NCI-H187 treated with DMSO at 0.1 percent for 48 hours (cell line): ENCODE measurements around the gene IGF1R.
"Not testable (repeated sequence)": the region's sequence is repeated elsewhere in the genome, so short reads cannot be mapped to it uniquely, and the experiment has no call there.

Experiments used
- DNase-seq: peaks from one replicate; lab custom pipeline; 2025; lab: John Stamatoyannopoulos, UW

Gene IGF1R

DNA sequence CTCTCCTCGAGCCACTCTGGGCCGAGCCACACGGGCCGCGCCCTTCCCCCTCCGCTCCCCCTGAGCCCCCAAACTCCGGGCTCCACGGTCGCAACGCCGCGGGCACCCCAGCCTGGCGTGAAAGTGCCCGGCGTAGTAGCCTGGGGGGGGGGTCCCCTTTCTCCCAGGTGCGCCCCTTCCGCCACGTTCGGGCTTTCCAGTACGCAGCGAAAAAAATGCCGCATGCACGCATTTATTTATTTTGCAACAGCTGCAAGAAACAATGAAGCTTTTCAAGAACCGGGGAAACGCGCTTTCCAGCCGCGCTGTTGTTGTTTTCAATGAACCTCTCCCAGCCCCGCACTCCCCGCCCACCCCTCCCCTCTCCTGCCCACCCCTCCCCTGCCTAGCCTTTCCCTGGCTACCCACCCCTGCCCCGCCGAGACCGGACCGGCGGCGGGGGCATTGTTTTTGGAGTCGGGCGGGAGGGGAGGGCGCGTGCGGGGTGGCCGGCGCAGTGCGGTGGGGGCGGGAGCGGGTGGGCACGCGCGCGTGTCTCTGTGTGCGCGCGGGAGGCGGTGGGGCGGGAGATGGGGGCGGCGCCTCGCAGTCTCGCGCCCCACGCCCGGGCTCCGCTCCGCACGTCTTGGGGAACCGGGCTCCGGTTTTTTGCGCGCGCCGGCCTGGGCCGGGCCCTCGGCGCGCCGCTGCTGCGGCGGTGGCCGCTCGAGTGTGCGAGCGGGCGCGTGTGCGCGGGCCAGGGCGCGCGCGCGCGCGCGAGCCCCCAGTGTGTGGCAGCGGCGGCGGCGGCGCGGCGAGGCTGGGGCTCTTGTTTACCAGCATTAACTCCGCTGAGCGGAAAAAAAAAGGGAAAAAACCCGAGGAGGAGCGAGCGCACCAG is at the start of gene IGF1R:
Gene IGF1R, plus strand, starts transcription at position 766 of the 880 bp plus-strand sequence. CDS start 1,043 bp downstream, outside the sequence.
- peak; percentile 44 for DNase-seq

DNA sequence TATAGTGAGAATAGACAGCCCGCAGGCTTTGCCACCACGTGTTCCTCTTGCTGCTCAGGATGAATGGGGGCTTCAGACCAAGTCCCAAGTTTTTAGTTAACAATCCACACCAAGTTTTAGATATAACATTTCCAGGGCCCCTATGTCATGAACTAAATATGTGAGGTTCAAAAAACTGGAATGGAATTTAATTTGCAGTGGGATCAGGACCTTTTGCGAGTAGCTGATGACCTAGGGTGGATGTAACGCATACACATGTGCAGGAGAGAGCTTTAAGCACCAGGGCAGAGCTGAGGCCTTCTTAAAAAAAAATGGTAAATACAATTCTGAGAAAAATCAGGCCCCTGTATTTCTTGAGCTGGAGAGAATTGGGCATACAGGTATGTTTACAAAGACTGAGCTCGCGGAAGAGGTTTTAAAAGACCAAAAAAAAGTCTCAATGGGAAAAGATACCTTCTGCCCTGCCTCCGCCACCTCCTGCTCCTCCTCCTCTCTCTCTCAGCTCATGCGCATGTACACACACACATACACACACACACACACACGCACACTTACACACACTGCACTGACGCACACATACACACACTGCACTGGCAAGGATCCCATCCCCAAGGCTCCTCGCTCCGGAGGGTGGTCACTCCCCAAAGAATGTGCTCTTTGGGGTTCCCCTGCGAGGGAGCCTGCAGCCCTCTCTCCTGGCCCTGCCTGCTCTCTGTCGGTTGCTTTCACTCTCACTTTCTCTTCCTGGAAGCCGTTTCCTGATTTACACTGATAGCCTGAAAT is 48.2 kb upstream of the IGF1R start:
- no peak for DNase-seq

DNA sequence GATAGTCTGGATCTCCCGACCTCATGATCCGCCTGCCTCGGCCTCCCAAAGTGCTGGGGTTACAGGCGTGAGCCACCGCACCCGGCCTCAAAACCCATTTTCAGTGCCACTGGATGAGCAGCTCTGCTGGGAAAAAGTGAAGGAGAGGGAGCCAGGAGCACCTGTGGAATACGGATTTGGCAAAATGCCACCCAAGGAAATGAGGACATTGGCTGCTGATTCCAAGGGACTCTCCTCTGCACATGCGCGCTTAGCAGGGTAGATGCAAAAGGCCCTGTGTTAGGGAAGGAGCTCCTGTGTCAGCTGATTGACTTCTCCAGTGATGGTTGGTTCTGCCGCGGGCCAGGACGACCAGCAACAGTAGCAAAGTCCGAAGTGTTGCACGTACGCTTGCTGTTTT is 43.4 kb upstream of the IGF1R start:
- DNase-seq: no peak

DNA sequence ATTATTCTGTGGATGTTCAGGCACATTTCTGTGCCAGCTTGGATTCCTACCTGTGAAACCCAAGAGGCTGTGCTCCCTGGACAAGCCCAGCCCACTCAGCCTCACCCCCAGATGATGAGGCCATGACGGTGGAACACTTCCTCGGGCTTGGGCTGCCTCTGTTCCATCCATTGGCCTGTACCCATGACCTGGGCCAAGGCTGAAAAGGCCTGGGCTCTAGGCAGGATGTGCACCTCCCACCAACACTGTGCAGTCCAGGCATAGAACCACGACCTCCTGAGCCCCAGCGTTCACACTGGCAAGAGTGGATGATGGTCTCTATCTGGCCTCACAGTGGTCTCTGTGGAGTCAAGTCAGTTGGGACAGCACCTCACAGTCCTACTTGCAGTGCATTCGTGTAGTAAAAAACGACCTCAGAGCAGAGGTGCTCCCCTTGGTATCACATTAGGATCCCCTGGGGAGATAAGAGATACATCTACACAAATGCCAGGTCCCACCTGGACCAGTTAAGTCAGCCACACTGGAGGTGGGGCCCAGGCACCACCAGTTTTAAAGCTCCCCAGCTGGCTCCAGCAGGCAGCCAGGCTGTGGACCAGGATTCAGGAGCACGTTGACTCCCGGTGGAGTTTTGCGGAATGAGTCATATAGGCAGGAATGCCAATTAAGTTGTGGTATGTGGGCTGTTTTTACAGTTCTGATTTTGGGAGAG is 39.0 kb upstream of the IGF1R start:
- DNase-seq: no peak

DNA sequence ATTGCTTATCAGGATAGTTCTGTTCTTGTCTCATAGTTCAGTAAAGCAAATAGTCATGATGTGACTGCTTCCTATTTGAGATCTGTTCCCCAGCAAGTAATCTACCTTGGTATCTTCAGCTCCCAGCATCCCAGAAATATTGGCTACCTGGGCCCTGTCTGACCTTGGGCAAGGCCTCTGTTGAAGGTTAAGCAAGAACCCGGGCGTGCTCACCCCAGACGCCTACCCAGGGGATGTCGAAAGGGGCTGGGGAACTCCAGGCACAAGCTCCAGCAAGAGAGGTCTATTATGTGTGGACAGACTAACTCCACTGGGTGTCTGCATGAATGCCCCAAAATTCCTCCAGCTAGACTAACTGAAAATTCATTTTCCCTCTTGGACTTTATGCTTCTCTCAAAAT is 37.3 kb upstream of the IGF1R start:
- no peak for DNase-seq

DNA sequence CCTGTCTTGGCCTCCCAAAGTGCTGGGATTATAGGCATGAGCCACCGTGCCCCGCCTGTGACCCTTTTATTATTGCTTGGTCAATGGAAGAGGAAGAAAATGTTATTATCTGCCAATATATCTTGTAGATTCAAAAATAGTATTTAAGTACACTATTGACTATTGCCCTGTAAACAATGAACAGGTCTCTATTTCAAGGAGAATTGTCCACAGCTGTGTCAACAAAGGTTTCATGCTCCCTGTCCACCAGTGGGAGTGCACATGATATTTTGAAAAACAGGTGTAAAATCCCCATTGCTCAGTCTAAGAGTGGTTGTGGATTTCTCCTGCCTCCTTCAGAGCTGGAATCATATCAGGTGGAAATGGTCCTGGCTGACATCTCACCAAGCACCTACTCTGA is 36.5 kb upstream of the IGF1R start:
- no peak for DNase-seq

DNA sequence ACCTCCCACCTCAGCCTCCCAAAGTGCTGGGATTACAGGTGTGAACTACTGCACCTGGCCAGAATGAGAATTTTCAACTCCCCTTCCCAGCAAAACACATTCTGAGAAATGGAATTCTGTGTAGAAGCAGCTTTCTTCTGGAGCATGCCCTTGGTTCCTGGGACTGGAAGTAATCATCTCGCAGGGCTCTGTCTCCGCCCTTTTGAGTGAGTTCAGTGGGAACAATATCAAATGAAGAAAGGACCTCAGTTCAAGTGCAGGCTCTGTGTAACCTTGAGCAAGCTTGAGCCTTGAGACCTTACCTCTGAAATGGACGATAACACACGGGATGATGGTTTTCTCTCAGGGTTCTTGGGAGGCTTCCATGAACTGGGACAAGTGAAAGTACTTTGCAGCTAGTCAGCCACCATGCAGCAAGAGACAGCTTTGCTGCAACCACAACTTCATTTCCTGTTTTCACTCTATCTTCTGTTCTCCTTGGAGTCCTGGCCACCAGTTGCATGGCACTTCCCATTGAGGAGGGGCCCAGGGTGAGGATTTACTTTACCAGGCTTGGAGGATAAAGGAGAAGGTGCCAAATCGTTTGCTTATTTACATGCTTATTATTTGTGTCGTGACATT is 35.7 kb upstream of the IGF1R start:
- no peak for DNase-seq

DNA sequence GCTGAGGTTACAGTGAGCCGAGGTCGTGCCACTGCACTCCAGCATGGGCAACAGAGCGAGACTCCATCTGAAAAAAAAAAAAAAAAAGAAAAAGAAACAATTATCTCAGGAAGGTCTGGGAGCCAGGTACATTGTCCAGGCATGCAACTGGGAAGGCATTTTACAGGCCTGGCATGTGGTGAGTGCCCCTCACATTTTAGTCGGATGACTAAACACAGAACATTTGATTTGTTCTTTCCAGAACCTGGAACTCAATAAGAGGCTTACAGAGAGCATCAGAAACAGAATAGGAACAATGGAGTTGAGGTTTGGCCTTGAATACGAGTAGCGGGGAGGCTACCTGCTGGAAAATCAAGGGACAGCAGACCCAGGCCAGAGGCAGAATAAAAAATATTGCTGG is 33.7 kb upstream of the IGF1R start:
- no peak for DNase-seq

DNA sequence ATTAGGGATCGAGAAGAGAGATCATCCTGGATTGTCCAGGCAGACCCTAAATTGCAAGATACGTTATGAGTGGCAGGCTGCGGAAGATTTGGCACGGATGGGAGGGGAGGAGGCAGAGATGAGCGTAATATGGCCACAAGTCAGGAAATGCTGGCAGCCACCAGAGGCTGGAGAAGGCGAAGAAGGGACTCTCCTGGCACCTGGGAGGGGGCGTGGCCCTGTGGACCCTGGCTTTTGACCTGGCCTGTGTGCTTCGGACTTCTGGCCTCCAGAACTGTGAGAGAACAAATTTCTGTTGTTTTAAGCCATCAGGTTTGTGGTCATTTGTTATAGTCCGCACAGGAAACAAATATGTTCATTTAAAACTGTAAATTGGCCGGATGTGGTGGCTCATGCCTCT is 31.9 kb upstream of the IGF1R start:
- no peak for DNase-seq

DNA sequence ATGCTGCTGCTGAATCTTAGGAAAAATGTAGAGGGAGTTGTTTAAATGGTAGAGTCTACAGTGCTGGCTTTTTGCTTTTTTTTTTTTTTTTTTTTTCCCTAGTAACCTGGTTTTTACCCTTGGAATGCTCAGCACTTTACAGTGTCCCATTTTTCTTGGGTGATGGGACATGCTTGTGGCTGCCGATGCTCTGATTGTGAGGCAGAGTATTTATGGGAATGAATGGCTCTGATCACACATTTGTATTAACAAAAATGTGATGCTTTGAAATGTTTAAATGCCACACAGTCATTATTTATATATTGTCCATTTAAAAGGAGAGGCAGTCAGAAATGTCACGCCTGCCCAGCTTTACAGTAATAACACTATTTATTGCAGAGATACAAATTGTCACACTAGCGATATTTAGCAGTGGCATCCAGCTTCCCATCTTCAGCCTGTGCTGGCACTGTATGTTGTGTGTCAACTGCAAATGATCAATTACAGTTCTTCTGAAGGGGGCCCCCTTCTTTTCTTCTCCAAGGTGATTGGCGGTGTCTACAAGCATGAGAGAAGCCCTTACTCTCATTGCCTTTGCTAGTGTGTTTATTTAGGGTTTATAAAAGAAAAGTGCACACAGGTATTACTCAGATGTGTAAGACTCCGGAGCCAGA is 30.9 kb upstream of the IGF1R start:
- DNase-seq: no peak

DNA sequence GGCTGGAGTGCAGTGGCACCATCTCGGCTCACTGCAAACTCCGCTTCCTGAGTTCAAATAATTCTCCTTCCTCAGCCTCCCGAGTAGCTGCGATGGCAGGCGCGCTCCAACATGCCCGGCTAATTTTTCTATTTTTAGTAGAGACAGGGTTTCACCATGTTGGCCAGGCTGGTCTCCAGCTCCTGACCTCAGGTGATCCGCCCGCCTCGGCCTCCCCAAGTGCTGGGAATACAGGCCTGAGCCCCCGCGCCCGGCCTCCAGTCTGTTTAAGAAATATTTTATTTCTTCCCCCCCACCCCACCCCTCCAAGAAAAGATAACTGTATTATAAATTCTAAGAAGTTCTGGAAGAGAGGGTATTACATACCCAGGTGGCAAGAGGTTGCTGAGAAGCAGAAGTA is 29.8 kb upstream of the IGF1R start:
- not testable (repeated sequence) for DNase-seq

DNA sequence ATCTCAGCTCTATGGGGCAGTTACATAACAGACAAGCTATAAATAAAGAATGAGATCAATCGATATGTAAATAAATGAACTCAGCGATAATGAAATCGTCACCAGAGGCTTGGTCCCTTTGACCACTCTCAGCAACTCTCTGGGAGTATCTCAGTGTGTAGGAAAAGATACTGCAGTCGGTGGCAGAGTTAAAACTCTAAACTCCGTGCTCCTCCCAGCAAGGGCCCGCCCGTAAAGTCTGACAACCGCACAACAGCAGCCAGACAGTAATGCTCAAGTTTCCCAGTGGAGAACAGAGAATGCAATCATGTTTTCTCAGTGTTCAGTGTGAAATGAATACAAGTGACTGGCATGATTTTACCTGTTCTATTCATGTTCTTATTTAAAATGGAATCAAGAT is 28.3 kb upstream of the IGF1R start:
- DNase-seq: no peak

DNA sequence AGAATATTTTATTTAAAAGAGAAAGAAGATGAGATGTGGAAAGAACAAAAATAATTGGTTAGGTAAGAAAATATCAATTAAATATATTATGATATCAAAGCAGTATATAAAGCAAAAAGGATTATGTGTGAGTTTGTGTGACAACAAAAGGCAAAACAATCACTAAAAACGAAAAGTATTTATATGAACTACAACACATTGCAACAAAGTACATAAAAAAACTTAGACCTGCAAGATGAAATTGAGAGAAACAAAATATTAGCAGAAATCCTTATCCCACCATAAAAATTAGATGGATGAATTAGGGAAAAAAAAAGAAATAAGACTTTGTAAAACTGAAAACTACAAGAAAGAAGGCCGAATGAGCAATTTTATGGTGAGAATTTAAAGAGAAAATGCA is 27.3 kb upstream of the IGF1R start:
- DNase-seq: no peak

DNA sequence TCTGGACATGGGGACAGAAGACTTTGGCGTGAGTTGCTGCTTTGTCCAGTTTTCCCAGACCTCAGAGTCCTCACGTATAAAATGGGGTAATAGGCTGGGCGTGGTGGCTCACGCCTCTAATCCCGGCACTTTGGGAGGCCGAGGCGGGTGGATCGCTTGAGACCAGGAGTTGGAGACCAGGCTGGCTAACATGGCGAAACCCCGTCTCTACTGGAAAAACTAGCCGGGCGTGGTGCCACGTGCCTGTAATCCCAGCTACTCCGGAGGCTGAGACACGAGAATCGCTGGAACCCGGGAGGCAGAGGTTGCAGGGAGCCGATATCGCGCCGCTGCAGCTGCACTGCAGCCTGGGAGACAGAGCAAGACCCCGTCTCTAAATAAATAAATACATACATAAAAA is 22.7 kb upstream of the IGF1R start:
- no peak for DNase-seq

DNA sequence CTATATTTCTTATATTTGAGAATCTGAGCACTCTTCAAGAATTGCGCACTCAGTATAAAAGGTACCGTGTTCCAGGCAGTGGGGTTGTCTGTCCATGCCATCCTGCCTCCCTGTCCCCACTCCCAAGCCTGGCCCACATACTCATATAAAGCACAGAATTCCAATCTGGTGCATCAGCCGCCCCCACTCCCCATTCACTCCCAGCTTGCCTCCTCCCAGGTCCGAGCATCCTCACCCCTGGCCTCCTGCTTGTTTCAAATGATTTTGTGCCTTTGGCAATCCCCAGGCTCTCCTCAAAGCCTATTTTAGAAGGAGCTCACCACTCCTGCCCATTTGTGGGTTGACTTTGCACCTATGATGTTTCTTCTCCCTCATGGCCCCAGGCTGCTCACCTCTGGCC is 22.2 kb upstream of the IGF1R start:
- no peak for DNase-seq

DNA sequence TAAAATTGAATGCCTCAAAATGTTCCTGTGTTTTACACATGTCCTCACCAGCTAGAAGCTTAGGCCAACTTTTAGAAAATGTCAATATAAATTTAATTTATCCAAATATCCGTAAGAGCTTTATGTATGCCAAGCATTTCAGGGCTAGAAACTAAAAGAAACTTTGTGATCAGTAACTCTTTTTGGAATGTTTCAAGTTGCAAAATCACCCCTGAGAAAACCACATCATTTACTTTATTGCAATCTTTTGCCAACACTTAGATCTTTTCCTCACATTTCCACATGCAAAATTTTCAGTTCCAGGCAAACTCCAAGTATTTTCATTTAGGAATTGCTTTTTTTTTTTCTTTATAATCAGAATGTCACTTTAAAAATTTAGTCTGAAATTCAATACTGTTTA is 20.1 kb upstream of the IGF1R start:
- DNase-seq: no peak

DNA sequence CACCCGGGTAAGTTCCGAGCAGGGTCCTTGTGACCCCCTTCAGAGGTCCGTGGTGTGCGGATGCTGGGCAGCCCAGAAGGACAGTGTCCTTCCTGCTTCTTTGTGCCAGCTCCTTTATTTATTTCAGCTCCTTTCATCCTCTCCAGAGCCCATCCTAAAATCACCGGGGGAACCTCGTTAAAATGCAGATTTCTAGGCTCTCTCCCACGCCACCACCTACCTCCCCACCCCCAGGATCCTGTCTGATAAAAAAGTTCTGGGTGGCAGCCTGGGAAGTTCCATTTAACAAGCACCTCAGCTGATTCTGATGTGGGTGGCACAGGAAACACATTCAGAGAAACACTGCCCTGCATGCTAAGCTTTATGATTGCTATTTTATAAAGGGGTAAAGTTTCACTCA is 12.5 kb upstream of the IGF1R start:
- no peak for DNase-seq

DNA sequence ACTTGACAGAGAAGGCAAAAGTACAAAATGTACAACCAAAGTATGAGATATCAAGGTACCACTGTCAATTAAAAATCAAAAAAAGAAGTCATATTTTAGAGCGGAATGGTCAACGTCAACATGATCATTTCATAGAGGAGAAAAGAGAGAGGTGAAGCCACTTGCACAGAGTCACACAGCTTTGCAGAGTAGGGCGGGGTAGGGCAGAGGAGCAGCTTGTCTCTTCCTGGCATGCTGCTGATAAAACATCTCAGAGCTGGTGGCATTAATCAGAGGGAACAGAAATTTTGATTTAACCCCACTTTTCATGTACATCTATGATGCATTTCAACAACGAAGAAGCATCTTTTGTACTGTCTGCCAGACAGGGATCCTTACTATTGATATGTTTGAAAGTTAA is 5.2 kb upstream of the IGF1R start:
- no peak for DNase-seq

DNA sequence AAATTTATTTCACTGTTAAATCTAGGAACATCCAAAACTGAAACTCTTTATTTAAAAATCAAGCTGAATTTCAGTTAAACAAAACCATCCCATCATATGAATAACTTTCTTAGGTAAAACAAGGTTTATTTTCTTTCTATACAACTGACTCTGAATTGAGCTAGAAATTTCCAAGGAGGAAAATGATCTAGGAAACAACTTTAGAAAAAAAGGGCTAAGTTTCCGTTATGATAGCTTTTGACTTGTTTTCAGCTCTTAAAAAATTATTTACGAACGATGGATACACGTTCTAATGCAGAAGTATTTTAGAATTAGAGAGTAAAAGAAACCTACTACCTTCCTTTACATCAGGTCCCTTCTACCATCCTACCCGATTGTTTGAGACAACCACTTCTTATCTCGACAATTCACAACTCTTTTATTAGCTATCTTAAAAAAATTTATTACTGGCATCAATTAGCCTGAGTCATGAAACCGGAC is 1.8 kb upstream of the IGF1R start:
- no peak for DNase-seq

DNA sequence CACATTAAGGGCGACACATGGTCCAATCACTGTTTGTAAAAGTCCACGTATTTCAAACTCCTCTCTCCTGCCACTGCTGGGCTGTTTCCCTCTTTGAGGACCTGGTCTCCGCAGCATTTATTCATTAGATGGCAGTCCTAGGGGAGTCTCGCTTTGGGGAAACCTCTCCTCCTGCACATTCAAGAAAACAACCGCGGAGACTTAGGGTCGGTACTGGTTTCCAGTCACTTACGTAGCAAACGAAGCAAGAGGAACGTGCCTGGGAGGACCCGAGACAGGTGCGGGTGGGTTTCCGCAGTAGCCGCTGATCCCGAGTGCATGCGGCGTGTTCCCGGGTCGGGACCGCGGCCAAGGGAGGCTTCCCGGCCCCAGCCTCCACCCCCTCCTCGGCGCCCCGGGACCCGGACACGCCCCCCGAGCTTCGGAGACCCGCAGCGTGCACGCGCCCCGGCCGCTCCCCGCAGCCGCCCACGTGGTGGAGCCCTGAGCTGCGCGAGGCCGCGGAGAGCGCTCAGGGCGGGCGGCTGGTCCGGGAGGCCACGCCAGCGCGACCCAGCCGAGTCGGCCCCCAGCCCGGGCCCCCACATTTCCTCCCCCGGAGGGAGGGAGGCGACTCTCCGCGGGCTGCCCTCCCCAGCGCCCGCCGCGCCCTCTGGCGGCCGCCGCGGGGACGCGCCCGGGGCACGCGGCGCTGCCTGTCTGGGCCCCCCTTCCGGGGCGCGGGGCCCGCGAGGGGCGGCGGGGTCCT is 1.1 kb upstream of the IGF1R start:
- DNase-seq: no peak
